ENCODE results near the gene FLT1.

The FLT1 gene

GRCh38 chr13:28538932-28539331 lies 44.0 kb upstream of the FLT1 start:
- CTCF ChIA-PET: no interaction called here
- no peak for TF ChIP-seq FOXA1 (IDR thresholded peaks at IDR 0.05)
- TF ChIP-seq HDGF (IDR thresholded peaks at IDR 0.05; ENCODE audit: borderline replicate concordance): no peak
- no peak for TF ChIP-seq SUZ12 (IDR thresholded peaks at IDR 0.05)
- TF ChIP-seq PKNOX1 (IDR thresholded peaks at IDR 0.05): no peak
- no peak for TF ChIP-seq LEF1 (IDR thresholded peaks at IDR 0.05; ENCODE audit: borderline replicate concordance)
- no peak for TF ChIP-seq TARDBP (IDR thresholded peaks at IDR 0.05)
- no peak for TF ChIP-seq L3MBTL2 (conservative IDR thresholded peaks at IDR 0.05)
- TF ChIP-seq ARNT (IDR thresholded peaks at IDR 0.05): no peak
- no peak for TF ChIP-seq NFRKB (IDR thresholded peaks at IDR 0.05)
- TF ChIP-seq SP1 (IDR thresholded peaks at IDR 0.05): no peak
- no peak for TF ChIP-seq CTBP1 (IDR thresholded peaks at IDR 0.05; ENCODE audit: borderline replicate concordance)
- TF ChIP-seq FOXK2 (IDR thresholded peaks at IDR 0.05): no peak
- no peak for TF ChIP-seq ELF4 (IDR thresholded peaks at IDR 0.05)
- TF ChIP-seq FOXM1 (IDR thresholded peaks at IDR 0.05; ENCODE audit: borderline replicate concordance): no peak
- POLR2A ChIA-PET: no interaction called here
- DNase-seq (ENCODE audit: extremely low spot score): no peak

- ChIA-PET POLR2A (no interaction called here), CTCF (no interaction called here)
- TF ChIP-seq CTBP1 (IDR thresholded peaks at IDR 0.05; ENCODE audit: borderline replicate concordance) (no peak), PKNOX1 (IDR thresholded peaks at IDR 0.05) (no peak), LEF1 (IDR thresholded peaks at IDR 0.05; ENCODE audit: borderline replicate concordance) (no peak), ELF4 (IDR thresholded peaks at IDR 0.05) (no peak), L3MBTL2 (conservative IDR thresholded peaks at IDR 0.05) (no peak), BHLHE40 (IDR thresholded peaks at IDR 0.05; ENCODE audit: borderline replicate concordance) (no peak), SP1 (IDR thresholded peaks at IDR 0.05) (no peak), FOXA1 (IDR thresholded peaks at IDR 0.05) (no peak), ARNT (IDR thresholded peaks at IDR 0.05) (no peak), NFRKB (IDR thresholded peaks at IDR 0.05) (no peak), HDGF (IDR thresholded peaks at IDR 0.05; ENCODE audit: borderline replicate concordance) (no peak), FOXK2 (IDR thresholded peaks at IDR 0.05) (no peak), SUZ12 (IDR thresholded peaks at IDR 0.05) (no peak), FOXM1 (IDR thresholded peaks at IDR 0.05; ENCODE audit: borderline replicate concordance) (no peak)
- no peak for DNase-seq (ENCODE audit: extremely low spot score)
Measured at GRCh38 chr13:28537171-28537570, 42.2 kb upstream of the FLT1 start.

DNA sequence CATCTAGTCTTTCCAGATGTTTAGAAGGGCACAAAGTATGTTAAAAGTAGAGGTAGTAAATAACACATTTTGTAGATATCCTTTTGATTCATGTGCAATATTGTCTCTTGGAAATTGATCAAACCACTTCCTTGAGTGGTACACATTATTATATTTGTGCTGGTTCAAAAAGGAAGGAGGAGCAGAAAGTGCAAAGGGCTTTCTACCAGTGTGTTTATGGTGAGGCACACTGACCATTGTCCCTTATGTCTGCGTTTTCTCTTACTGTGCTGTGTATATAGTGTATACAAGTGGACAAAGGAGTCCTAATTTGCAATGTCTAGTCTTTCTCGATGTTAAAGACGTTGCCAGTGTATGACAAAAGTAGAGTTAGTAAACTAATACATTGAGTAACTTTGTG lies 41.4 kb upstream of the FLT1 start:
- POLR2A ChIA-PET: no interaction called here
- CTCF ChIA-PET: no interaction called here
- no peak for TF ChIP-seq L3MBTL2 (conservative IDR thresholded peaks at IDR 0.05)
- no peak for TF ChIP-seq SUZ12 (IDR thresholded peaks at IDR 0.05)
- no peak for TF ChIP-seq ZNF384 (IDR thresholded peaks at IDR 0.05)
- no peak for TF ChIP-seq FOXM1 (IDR thresholded peaks at IDR 0.05; ENCODE audit: borderline replicate concordance)
- no peak for TF ChIP-seq CTBP1 (IDR thresholded peaks at IDR 0.05; ENCODE audit: borderline replicate concordance)
- no peak for TF ChIP-seq ARNT (IDR thresholded peaks at IDR 0.05)
- no peak for DNase-seq (ENCODE audit: extremely low spot score)

DNA sequence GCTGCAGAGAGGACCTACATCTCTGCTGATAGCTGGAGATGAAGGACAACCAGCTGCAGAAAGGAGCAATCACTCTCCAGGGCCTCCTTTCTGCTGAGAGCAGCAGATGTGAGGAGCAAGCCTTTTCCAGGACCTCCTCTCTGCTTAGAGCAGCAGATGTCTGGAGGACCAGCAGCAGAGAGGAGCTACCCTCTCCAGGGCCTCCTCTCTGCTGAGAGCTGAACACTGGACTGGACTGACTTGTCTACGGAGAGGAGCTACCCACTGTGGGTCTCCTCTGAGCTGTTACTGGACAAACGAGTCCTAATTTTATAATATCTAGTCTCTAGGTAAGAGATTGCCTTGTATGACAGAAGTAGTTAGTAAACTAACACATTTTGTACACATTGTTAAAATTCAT lies 40.8 kb upstream of the FLT1 start:
- no peak for TF ChIP-seq L3MBTL2 (conservative IDR thresholded peaks at IDR 0.05)
- TF ChIP-seq ZNF384 (IDR thresholded peaks at IDR 0.05): no peak
- no peak for TF ChIP-seq HDGF (IDR thresholded peaks at IDR 0.05; ENCODE audit: borderline replicate concordance)
- TF ChIP-seq FOXA1 (IDR thresholded peaks at IDR 0.05): no peak
- no peak for TF ChIP-seq BHLHE40 (IDR thresholded peaks at IDR 0.05; ENCODE audit: borderline replicate concordance)
- TF ChIP-seq SUZ12 (IDR thresholded peaks at IDR 0.05): no peak
- TF ChIP-seq FOXM1 (IDR thresholded peaks at IDR 0.05; ENCODE audit: borderline replicate concordance): no peak
- no peak for TF ChIP-seq NFRKB (IDR thresholded peaks at IDR 0.05)
- TF ChIP-seq LEF1 (IDR thresholded peaks at IDR 0.05; ENCODE audit: borderline replicate concordance): no peak
- TF ChIP-seq PKNOX1 (IDR thresholded peaks at IDR 0.05): no peak
- no peak for TF ChIP-seq ELF4 (IDR thresholded peaks at IDR 0.05)
- no peak for TF ChIP-seq ARNT (IDR thresholded peaks at IDR 0.05)
- no peak for DNase-seq (ENCODE audit: extremely low spot score)
- ChIA-PET CTCF (no interaction called here), POLR2A (no interaction called here)

DNA sequence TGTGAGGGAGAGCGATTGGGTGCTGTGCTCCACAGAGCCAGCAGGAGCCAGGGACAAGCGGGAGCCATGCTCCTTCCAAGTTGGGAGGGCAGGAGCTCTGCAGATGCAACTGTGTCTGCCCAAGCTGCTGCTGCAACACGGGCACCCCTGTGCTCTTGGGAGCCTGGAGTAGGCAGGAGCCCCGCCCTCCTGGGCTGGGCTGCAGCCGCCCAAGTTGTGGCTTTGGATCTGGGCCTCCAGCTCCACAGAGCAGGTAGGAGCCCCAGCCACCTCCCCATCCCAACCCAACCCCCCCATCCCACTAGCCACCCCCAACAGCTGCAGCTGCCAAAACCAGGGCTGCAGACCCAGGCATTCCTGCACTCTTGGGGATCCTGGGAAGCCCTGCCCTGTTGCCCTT lies 39.9 kb upstream of the FLT1 start:
- DNase-seq (ENCODE audit: extremely low spot score): no peak
- TF ChIP-seq ZNF384 (IDR thresholded peaks at IDR 0.05) (no peak), FOXM1 (IDR thresholded peaks at IDR 0.05; ENCODE audit: borderline replicate concordance) (no peak), FOXK2 (IDR thresholded peaks at IDR 0.05) (no peak), TARDBP (IDR thresholded peaks at IDR 0.05) (no peak), SP1 (IDR thresholded peaks at IDR 0.05) (no peak), L3MBTL2 (conservative IDR thresholded peaks at IDR 0.05) (no peak), LEF1 (IDR thresholded peaks at IDR 0.05; ENCODE audit: borderline replicate concordance) (no peak), HDGF (IDR thresholded peaks at IDR 0.05; ENCODE audit: borderline replicate concordance) (no peak), PKNOX1 (IDR thresholded peaks at IDR 0.05) (no peak), ELF4 (IDR thresholded peaks at IDR 0.05) (no peak), SUZ12 (IDR thresholded peaks at IDR 0.05) (no peak), NFRKB (IDR thresholded peaks at IDR 0.05) (no peak)
- CTCF ChIA-PET: interaction anchor here (0.8 kb wide), 1 partner anchor 262 kb away, joined by 3 read pairs; no protein-coding TSS in a partner anchor
- POLR2A ChIA-PET: no interaction called here

- TF ChIP-seq PKNOX1 (IDR thresholded peaks at IDR 0.05): no peak
- no peak for TF ChIP-seq ELF4 (IDR thresholded peaks at IDR 0.05)
- POLR2A ChIA-PET: no interaction called here
- CTCF ChIA-PET: interaction anchor here (0.8 kb wide), 1 partner anchor 262 kb away, joined by 3 read pairs; no protein-coding TSS in a partner anchor
- DNase-seq (ENCODE audit: extremely low spot score): no peak
Measured at GRCh38 chr13:28534210-28534609, 39.3 kb upstream of the FLT1 start.
